ENCODE measurements around the gene SEC23A.

Gene SEC23A

GRCh38 chr14:39036760-39037159 lies 66.3 kb downstream of the SEC23A start:
- TF ChIP-seq CTCF (IDR thresholded peaks at IDR 0.05), result no peak
- Histone ChIP-seq H3K4me3 (no peak overlapping the region), H3K27ac (no peak overlapping the region)

DNA sequence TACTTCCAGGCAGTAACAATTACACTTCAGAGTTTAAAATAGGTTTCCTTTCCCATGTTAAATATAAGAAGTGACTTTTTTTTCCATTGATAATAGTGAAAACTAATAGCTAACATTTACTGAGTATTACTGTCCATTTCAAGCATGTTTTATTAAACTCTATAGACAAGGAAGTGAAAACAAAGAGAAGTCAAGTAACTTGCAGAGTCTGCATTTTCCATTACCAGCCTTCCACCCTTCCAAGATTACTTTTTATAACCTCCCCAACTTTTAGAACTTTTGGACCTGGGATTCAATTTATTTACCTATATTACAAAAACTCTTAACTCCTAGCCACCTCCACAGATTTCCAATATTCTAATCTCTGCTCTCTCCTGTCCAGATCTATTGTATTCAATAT lies 67.7 kb downstream of the SEC23A start:
- Histone ChIP-seq H3K4me3 (no peak overlapping the region), H3K27ac (no peak overlapping the region)
- DNase-seq (ENCODE audit: low spot score), result no peak
- no peak for TF ChIP-seq CTCF (IDR thresholded peaks at IDR 0.05)

More at GRCh38 chr14:39036760-39037159, 66.3 kb downstream of the SEC23A start:
- DNase-seq (ENCODE audit: low spot score), result no peak

DNA sequence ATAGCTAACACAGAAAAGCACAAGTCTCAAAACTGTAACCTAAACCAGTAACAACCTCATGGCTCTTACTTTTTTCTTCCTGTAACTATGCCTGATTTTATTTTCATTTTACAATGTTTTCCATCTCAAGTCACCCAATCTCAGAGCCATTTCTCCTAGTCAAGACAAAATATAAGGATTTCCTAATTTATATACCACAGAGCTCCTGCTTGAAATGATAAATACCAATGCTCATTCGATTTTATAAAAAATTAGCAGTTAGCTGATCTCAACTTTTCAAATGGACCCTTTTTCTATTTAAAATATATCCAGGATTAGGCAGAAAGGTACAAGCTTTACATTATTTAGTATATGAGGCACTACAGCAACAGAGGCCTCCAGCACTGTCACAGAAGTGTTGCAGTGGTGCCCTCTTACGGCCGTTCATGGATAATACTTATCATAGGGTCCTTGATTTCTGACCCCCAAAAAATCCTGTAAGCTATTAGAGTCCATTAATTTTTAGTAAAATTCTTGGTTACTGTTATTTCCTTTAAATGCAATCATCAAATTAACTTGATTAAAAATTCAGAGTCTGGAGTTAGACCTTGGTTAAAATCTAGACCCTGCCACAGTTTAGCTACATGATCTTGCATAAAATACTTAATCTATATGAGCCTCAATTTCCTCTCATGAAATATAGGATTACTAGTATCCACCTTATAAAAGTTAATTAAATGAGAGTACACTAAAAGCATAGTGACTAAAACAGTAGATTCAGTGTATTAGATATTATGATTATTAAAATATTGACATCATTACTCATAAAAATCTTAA lies 68.3 kb downstream of the SEC23A start:
- H3K4me3 ChIP-seq, result no peak overlapping the region
- no peak overlapping the region for H3K27ac ChIP-seq
- DNase-seq (ENCODE audit: low spot score), result no peak
- no peak for TF ChIP-seq CTCF (IDR thresholded peaks at IDR 0.05)

DNA sequence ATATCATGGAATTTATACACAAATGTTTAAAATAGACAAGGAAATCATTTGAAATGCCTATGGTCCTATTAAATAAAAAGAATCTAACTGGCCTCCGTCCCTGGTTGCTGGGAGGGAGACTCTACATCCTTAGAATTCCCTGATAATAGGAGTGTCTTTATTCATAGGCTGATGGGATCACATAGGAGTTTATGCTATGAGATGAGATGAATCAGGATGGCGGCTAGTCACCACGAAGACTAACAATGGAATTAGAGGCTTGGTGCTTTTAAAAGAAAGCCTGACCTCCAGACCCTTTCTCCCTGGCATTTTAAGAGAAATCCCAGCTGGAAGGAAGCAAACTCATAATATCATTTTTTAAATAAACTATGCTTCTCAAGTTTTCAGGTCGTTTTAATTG lies 69.7 kb downstream of the SEC23A start:
- TF ChIP-seq CTCF (IDR thresholded peaks at IDR 0.05), result no peak
- no peak for DNase-seq (ENCODE audit: low spot score)
- Histone ChIP-seq H3K4me3 (no peak overlapping the region), H3K27ac (no peak overlapping the region)

- no peak for DNase-seq (ENCODE audit: low spot score)
- no peak for TF ChIP-seq CTCF (IDR thresholded peaks at IDR 0.05)
- Histone ChIP-seq H3K4me3 (no peak overlapping the region), H3K27ac (no peak overlapping the region)
These were observed 72.8 kb downstream of the SEC23A start for GRCh38 chr14:39030209-39030608.

GRCh38 chr14:39029789-39030188 lies 73.2 kb downstream of the SEC23A start:
- TF ChIP-seq CTCF (IDR thresholded peaks at IDR 0.05), result no peak
- DNase-seq (ENCODE audit: low spot score), result no peak
- no peak overlapping the region for H3K4me3 ChIP-seq
- no peak overlapping the region for H3K27ac ChIP-seq

- TF ChIP-seq CTCF (IDR thresholded peaks at IDR 0.05), result no peak
- DNase-seq (ENCODE audit: low spot score), result no peak
- H3K27ac ChIP-seq, result no peak overlapping the region
- no peak overlapping the region for H3K4me3 ChIP-seq
These were observed 74.4 kb downstream of the SEC23A start for GRCh38 chr14:39028620-39029019.
